DOHH2 (cell line): ENCODE data around the gene ZNF804B.

Experiments
- H3F3A ChIP-seq: fragments of 200-600 bp; sonication (generic), shearing (Covaris generic); 2 replicates; pipeline ENCODE4 v1.6.0; 2016; ENCODE audit warnings: antibody characterized with exemption, mild to moderate bottlenecking; ENCODE audit not compliant: control insufficient read depth, insufficient read depth
- H3K27ac ChIP-seq: fragments of 200-600 bp; sonication (generic); 2 replicates; pipeline ENCODE4 v1.5.1; 2014; ENCODE audit warnings: low read depth, mild to moderate bottlenecking, low read length, moderate library complexity
- H3K27me3 ChIP-seq: fragments of 200-600 bp; sonication (generic); 2 replicates; pipeline ENCODE4 v1.6.1; 2014; ENCODE audit warnings: mild to moderate bottlenecking, low read length, mixed read lengths; ENCODE audit not compliant: control insufficient read depth
- H3K36me3 ChIP-seq: fragments of 200-600 bp; sonication (generic); 2 replicates; pipeline ENCODE4 v1.6.1; 2014; ENCODE audit warnings: mild to moderate bottlenecking, low read length, moderate library complexity, mixed read lengths; ENCODE audit not compliant: control insufficient read depth
- H3K4me1 ChIP-seq: fragments of 200-600 bp; sonication (generic); 2 replicates; pipeline ENCODE4 v1.6.1; 2014; ENCODE audit warnings: mild to moderate bottlenecking, low read length, mixed read lengths; ENCODE audit not compliant: control insufficient read depth
- H3K4me2 ChIP-seq: fragments of 200-600 bp; sonication (generic); 2 replicates; pipeline ENCODE4 v1.6.0; 2014; ENCODE audit warnings: mild to moderate bottlenecking, low read length, moderate library complexity
- H3K4me3 ChIP-seq: fragments of 200-600 bp; sonication (generic); 2 replicates; pipeline ENCODE4 v1.5.1; 2014; ENCODE audit warnings: mild to moderate bottlenecking, low read length, mixed read lengths
- H3K79me2 ChIP-seq: fragments of 200-600 bp; sonication (generic); 2 replicates; pipeline ENCODE4 v1.6.1; 2014; ENCODE audit warnings: mild to moderate bottlenecking, low read length, mixed read lengths; ENCODE audit not compliant: control insufficient read depth
- H3K9me2 ChIP-seq: fragments of 200-600 bp; sonication (generic); replicated peaks from 2 replicates; pipeline ENCODE4 v1.6.1; 2014; ENCODE audit warnings: mild to moderate bottlenecking, low read length, mixed read lengths; ENCODE audit not compliant: control insufficient read depth
- H3K9me3 ChIP-seq: fragments of 200-600 bp; sonication (generic); 2 replicates; pipeline ENCODE4 v1.6.1; 2014; ENCODE audit warnings: antibody characterized with exemption, low read length, mixed read lengths; ENCODE audit not compliant: control insufficient read depth, insufficient read depth
- H4K20me1 ChIP-seq: fragments of 200-600 bp; sonication (generic); 2 replicates; pipeline ENCODE4 v1.6.0; 2014; ENCODE audit warnings: low read depth, mild to moderate bottlenecking, antibody characterized with exemption, low read length, moderate library complexity; ENCODE audit not compliant: control insufficient read depth, insufficient read depth
- EZH2phosphoT487 ChIP-seq: fragments of 200-600 bp; sonication (generic); IDR thresholded peaks from 2 replicates; pipeline ENCODE4 v1.6.1; 2017; ENCODE audit warnings: borderline replicate concordance, mild to moderate bottlenecking, antibody characterized with exemption, low read length, moderate library complexity, mixed read lengths
- TF ChIP-seq, protein P1 (sequence below): fragments of 200-600 bp; sonication (generic); IDR thresholded peaks from one replicate; pipeline ENCODE4 v1.5.1; 2014; ENCODE audit warnings: antibody characterized with exemption, mild to moderate bottlenecking, low read depth, low read length; ENCODE audit not compliant: poor library complexity, severe bottlenecking

Gene ZNF804B

DNA sequence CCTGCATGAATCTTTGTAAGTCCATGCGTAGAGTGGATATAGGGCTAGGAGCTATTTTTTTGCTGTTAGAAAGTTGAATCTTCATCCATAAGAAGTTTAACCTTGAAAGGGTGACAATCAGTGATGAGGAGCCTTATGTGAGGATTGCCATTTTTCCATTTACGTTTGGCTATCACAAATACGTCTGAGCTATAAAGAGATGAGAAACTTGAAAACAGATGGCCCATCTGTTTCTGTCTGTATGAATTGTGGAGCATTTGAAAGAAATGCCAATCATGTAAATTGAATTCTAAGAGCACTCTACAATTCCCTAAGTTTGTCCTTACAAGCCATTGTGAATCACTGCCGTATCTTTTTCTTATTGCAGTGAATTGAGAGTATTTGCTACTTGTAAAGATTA lies 205.9 kb downstream of the ZNF804B start:
- H3K27ac ChIP-seq = no peak overlapping the region
- TF ChIP-seq, protein P1, sequence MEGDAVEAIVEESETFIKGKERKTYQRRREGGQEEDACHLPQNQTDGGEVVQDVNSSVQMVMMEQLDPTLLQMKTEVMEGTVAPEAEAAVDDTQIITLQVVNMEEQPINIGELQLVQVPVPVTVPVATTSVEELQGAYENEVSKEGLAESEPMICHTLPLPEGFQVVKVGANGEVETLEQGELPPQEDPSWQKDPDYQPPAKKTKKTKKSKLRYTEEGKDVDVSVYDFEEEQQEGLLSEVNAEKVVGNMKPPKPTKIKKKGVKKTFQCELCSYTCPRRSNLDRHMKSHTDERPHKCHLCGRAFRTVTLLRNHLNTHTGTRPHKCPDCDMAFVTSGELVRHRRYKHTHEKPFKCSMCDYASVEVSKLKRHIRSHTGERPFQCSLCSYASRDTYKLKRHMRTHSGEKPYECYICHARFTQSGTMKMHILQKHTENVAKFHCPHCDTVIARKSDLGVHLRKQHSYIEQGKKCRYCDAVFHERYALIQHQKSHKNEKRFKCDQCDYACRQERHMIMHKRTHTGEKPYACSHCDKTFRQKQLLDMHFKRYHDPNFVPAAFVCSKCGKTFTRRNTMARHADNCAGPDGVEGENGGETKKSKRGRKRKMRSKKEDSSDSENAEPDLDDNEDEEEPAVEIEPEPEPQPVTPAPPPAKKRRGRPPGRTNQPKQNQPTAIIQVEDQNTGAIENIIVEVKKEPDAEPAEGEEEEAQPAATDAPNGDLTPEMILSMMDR = no peak
- TF ChIP-seq EZH2phosphoT487 = no peak
- no peak overlapping the region for H3K4me2 ChIP-seq
- H3K79me2 ChIP-seq = no peaks in the 10 kb centered on the region
- no peaks in the 10 kb centered on the region for H3K4me1 ChIP-seq
- H3F3A ChIP-seq = no peaks in the 10 kb centered on the region
- H4K20me1 ChIP-seq = no peaks in the 10 kb centered on the region
- H3K36me3 ChIP-seq = no peaks in the 10 kb centered on the region
- no peaks in the 10 kb centered on the region for H3K27me3 ChIP-seq
- no peak overlapping the region for H3K4me3 ChIP-seq
- H3K9me3 ChIP-seq = no peaks in the 10 kb centered on the region
- H3K9me2 ChIP-seq = no peaks in the 10 kb centered on the region

DNA sequence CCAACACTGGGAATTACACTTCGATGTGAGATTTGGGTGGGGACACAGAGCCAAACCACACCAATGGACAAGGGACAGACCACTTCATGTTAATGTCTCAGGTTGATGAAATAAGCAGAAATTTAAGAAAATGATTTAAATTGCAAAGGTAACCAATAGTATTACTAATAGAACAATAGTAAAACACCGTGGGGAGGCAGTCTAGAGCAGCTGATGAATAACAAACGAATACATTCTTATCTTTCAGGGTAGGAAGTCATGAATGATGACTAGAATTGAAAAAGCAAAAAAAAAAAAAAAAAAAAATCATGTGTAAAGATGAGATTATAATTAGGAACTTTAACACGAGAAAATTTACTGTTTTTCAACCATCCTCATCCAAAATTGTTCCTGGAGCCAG lies 207.9 kb downstream of the ZNF804B start:
- Histone ChIP-seq H3K4me1 (no peaks in the 10 kb centered on the region), H4K20me1 (no peaks in the 10 kb centered on the region), H3K9me2 (no peaks in the 10 kb centered on the region), H3K27ac (no peak overlapping the region), H3K27me3 (no peaks in the 10 kb centered on the region), H3K36me3 (no peaks in the 10 kb centered on the region), H3K79me2 (no peaks in the 10 kb centered on the region), H3K4me3 (no peak overlapping the region), H3K4me2 (no peak overlapping the region), H3K9me3 (no peaks in the 10 kb centered on the region), H3F3A (no peaks in the 10 kb centered on the region)
- no peak for TF ChIP-seq EZH2phosphoT487
- TF ChIP-seq, protein P1 = no peak

DNA sequence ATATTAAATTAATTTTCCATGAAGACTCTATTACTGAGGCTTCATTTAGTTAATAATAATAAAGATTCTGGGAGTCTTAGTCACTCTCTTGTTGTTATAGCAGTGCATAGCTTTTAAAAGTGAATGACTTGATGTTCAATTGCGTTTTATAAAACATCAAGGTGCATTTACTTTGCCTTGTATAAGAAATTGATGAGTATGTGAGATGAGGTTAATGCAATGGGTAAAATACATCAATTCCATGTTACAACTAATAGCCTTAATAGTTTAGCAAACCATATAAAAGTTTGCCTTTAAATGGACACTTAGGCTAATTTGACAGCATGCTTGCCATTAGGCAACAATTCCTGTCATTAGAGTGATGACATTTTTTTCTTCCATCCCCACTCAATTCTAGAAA lies 209.7 kb downstream of the ZNF804B start:
- Histone ChIP-seq H3K4me1 (no peaks in the 10 kb centered on the region), H3F3A (no peaks in the 10 kb centered on the region), H4K20me1 (no peaks in the 10 kb centered on the region), H3K27me3 (no peaks in the 10 kb centered on the region), H3K27ac (no peak overlapping the region), H3K79me2 (no peaks in the 10 kb centered on the region), H3K4me3 (no peak overlapping the region), H3K36me3 (no peaks in the 10 kb centered on the region), H3K9me3 (no peaks in the 10 kb centered on the region), H3K9me2 (no peaks in the 10 kb centered on the region), H3K4me2 (no peak overlapping the region)
- no peak for TF ChIP-seq EZH2phosphoT487
- TF ChIP-seq, protein P1 = no peak

DNA sequence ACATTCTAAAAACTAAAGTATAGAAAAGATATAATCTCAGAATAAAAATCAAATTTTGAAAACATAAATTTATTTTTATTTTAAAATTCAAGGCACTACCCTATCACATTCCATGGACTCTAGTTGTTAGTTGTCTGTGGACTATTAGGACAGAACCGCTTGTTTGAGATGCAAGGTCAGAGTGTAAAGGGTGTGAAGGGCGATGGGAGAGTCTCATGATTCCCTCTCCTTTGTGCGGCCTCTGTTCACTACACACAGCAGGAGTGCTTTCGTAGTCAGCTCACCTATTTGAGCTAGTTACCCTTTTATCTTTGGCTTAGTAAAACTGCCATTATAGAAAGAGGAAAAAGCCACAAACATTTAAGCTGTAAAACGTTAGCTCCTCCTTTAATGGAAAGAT lies 225.8 kb downstream of the ZNF804B start:
- Histone ChIP-seq H3K9me2 (no peaks in the 10 kb centered on the region), H3K36me3 (no peaks in the 10 kb centered on the region), H3K27ac (no peak overlapping the region), H3F3A (no peaks in the 10 kb centered on the region), H4K20me1 (no peaks in the 10 kb centered on the region), H3K4me1 (no peaks in the 10 kb centered on the region), H3K4me3 (no peak overlapping the region), H3K9me3 (no peaks in the 10 kb centered on the region), H3K79me2 (no peaks in the 10 kb centered on the region), H3K4me2 (no peak overlapping the region), H3K27me3 (no peaks in the 10 kb centered on the region)
- TF ChIP-seq EZH2phosphoT487 = no peak
- TF ChIP-seq, protein P1 = no peak
